Mesodermal cell (in vitro differentiated cells): Measurements from ENCODE around the gene ELP4.
A peak's percentile ranks its signal among the peaks of the same experiment; 100 is the strongest.

Experiments used
- H3K27ac ChIP-seq: 2 replicates; pipeline ENCODE4 v1.7.0; 2013; ENCODE audit warnings: mild to moderate bottlenecking, low read depth, low read length, moderate library complexity; ENCODE audit not compliant: severe bottlenecking
- H3K36me3 ChIP-seq: 2 replicates; pipeline ENCODE4 v1.7.1; 2013; ENCODE audit warnings: mild to moderate bottlenecking, low read length, moderate library complexity; ENCODE audit not compliant: control insufficient read depth, insufficient read depth
- H3K4me1 ChIP-seq: one replicate; pipeline ENCODE4 v1.7.1; 2013; ENCODE audit warnings: mild to moderate bottlenecking, low read length; ENCODE audit not compliant: insufficient read depth, control insufficient read depth, poor library complexity, severe bottlenecking
- H3K4me3 ChIP-seq: 2 replicates; pipeline ENCODE4 v1.7.0; 2013; ENCODE audit warnings: low read length, control low read depth, mild to moderate bottlenecking; ENCODE audit not compliant: insufficient read depth, poor library complexity, severe bottlenecking; ENCODE audit errors: extremely low read depth
- H3K9me3 ChIP-seq: 2 replicates; pipeline ENCODE4 v1.7.1; 2013; ENCODE audit warnings: mild to moderate bottlenecking, low read length, moderate library complexity; ENCODE audit not compliant: control insufficient read depth
- WGBS, 2 experiments: methylation state at CpG; one replicate each; pipeline ENCODE4 v1.1.5; 2013; ENCODE audit warnings: missing lambda C conversion rate in 2 of 2; ENCODE audit not compliant: insufficient coverage in 2 of 2; 5-methylcytosine and 5-hydroxymethylcytosine counted together

ELP4 gene

DNA sequence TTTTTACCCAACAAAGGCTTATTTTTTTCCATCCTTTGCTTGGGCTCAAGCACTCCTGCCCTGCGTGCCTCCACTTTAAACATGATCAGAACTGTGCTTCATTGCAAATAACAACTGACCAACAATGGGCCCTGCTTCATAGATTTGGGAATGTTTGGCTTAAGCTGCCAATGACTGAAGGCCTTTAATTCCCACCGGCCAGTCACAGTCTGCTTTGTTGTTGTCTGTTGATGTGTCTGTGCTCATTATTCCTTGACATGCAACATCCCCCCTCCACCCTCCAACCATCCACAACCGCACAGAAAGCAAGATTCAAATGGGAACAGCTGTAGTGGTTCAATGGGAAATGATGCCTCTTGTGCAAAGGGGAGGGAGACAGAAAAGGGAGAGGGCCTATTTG lies 278.5 kb downstream of the ELP4 start:
- Histone ChIP-seq H3K27ac (no peak overlapping the region), H3K4me3 (no peak overlapping the region), H3K9me3 (no peaks in the 10 kb centered on the region), H3K4me1 (no peaks in the 10 kb centered on the region), H3K36me3 (no peaks in the 10 kb centered on the region)
- WGBS, 2 experiments: 100% methylated on average over 1 of the region's 3 CpGs; no CpG with 5 or more reads in 1 of the 2 experiments

- WGBS, 2 experiments: 89 to 94% methylated on average over 5 of the region's 7 CpGs
- no peaks in the 10 kb centered on the region for H3K36me3 ChIP-seq
- H3K9me3 ChIP-seq: no peaks in the 10 kb centered on the region
These were observed 281.1 kb downstream of the ELP4 start for GRCh38 chr11:31790649-31791048.

GRCh38 chr11:31792036-31792435 lies 282.5 kb downstream of the ELP4 start:
- Histone ChIP-seq H3K9me3 (no peaks in the 10 kb centered on the region), H3K27ac (no peak overlapping the region), H3K4me3 (no peak overlapping the region), H3K36me3 (no peaks in the 10 kb centered on the region), H3K4me1 (no peaks in the 10 kb centered on the region)
- WGBS, 2 experiments: 60 to 78% methylated on average over 2 of the region's 2 CpGs

More at GRCh38 chr11:31790649-31791048, 281.1 kb downstream of the ELP4 start:
- Histone ChIP-seq H3K4me3 (no peak overlapping the region), H3K4me1 (no peaks in the 10 kb centered on the region), H3K27ac (no peak overlapping the region)

GRCh38 chr11:31792456-31792855 lies 282.9 kb downstream of the ELP4 start:
- Histone ChIP-seq H3K9me3 (no peaks in the 10 kb centered on the region), H3K27ac (no peak overlapping the region), H3K4me1 (no peaks in the 10 kb centered on the region), H3K4me3 (no peak overlapping the region), H3K36me3 (no peaks in the 10 kb centered on the region)
- WGBS, 2 experiments: 100% methylated on average over 1 of the region's 2 CpGs; no CpG with 5 or more reads in 1 of the 2 experiments

GRCh38 chr11:31793264-31793663 lies 283.7 kb downstream of the ELP4 start:
- Histone ChIP-seq H3K9me3 (no peaks in the 10 kb centered on the region), H3K36me3 (no peaks in the 10 kb centered on the region), H3K27ac (no peak overlapping the region), H3K4me3 (no peak overlapping the region), H3K4me1 (no peaks in the 10 kb centered on the region)
- 84 to 89% methylated on average over 7 to 10 of the region's 10 CpGs for WGBS, 2 experiments

- H3K27ac ChIP-seq: no peak overlapping the region
- H3K4me3 ChIP-seq: no peak overlapping the region
- no peaks in the 10 kb centered on the region for H3K36me3 ChIP-seq
- WGBS, 2 experiments: 80 to 100% methylated on average over 1 of the region's 4 CpGs
- H3K4me1 ChIP-seq: no peaks in the 10 kb centered on the region
- H3K9me3 ChIP-seq: no peaks in the 10 kb centered on the region
These were observed 285.0 kb downstream of the ELP4 start for GRCh38 chr11:31794548-31794947.

DNA sequence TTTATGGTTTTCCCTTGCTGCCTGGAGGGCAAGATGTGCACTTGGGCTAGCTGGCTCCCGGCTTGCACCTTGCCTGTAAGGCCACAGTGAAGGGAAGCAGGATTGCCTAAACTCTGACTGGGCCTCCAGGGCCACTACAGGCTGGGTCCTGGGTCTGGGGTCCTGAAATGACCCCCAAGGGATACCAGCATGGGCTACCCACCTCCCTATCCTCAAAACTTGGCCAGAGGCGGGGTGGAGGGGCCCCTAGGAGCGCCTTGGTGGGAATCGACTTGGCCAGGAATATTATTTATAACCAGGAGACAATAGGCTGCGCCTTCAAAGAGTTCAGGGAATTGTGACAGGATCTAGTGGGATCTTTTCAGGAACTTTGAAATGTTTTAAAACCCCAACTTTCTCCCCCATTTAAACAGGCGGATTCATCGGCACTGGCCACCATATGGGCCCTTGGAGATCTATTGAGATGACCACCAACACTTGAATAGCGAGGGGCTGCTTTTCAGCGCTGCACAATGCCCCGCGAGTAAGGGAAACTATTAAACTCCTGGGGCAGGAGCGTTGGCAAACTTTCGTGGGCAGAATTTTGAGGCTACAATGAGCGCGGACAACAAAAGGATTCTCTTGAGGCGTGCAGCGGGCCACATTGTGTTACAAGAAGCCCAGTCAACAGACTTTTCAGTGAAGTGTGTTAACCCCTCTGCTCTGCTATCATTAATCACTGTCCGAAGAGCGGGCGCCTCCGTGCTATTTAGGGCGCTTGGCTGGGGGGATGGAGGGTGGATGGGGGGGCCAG lies 286.3 kb downstream of the ELP4 start:
- Histone ChIP-seq H3K9me3 (no peaks in the 10 kb centered on the region), H3K4me3 (no peak overlapping the region), H3K4me1 (no peaks in the 10 kb centered on the region), H3K36me3 (no peaks in the 10 kb centered on the region), H3K27ac (no peak overlapping the region)
- WGBS, 2 experiments: 74 to 79% methylated on average over 13 of the region's 22 CpGs

DNA sequence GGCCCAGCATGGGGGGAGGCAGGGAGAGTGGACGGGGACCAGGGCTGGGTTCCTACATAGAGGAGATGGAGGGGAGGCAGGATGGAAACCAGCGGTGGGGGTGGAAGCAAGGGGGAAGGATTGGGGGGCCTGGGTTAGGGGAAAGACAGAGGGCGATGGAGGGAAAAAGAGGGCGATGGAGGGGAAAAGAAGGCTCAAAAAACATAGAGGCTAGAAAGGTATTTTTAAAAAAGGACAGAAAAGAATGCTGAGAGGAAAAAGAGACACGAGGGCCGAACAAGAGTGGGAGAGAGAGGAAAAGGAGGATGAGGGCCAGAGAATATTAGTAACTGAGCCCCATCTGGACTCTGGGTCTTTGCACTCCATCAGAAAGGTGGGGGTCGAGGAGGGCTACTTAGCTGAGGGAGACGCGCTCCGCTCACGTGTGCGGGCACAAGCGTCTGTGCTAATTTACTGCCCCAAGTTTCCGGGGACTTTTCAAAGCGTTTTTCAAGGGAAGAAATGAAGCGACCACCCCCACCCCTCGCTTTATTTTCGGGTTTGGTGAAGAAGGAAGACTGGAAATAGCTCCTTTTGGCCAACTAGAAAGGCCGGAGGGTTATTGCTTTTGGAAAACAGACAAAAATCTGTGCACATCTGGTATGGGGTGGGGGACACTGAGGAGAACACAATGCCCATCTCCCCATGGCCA lies 287.1 kb downstream of the ELP4 start:
- H3K4me3 ChIP-seq: no peak overlapping the region
- no peaks in the 10 kb centered on the region for H3K4me1 ChIP-seq
- H3K9me3 ChIP-seq: no peaks in the 10 kb centered on the region
- H3K27ac ChIP-seq: no peak overlapping the region
- 26 to 47% methylated on average over 9 to 17 of the region's 19 CpGs for WGBS, 2 experiments
- H3K36me3 ChIP-seq: no peaks in the 10 kb centered on the region

GRCh38 chr11:31797190-31798056 lies 287.9 kb downstream of the ELP4 start:
- no peak overlapping the region for H3K4me3 ChIP-seq
- no peaks in the 10 kb centered on the region for H3K9me3 ChIP-seq
- no peaks in the 10 kb centered on the region for H3K4me1 ChIP-seq
- H3K36me3 ChIP-seq: no peaks in the 10 kb centered on the region
- 7 to 8% methylated on average over 20 to 23 of the region's 31 CpGs for WGBS, 2 experiments
- no peak overlapping the region for H3K27ac ChIP-seq

- WGBS, 2 experiments: 1 to 6% methylated on average over 7 to 10 of the region's 21 CpGs
- no peaks in the 10 kb centered on the region for H3K9me3 ChIP-seq
- H3K4me3 ChIP-seq: peak overlapping the region; percentile 22
- no peak overlapping the region for H3K27ac ChIP-seq
- H3K4me1 ChIP-seq: no peaks in the 10 kb centered on the region
- H3K36me3 ChIP-seq: no peaks in the 10 kb centered on the region
These were observed 288.5 kb downstream of the ELP4 start for GRCh38 chr11:31798057-31798553.
